Measurements from ENCODE around the gene PTOV1.
"Not testable (repeated sequence)": the region's sequence is repeated elsewhere in the genome, so short reads cannot be mapped to it uniquely, and the experiment has no call there.

PTOV1 gene

DNA sequence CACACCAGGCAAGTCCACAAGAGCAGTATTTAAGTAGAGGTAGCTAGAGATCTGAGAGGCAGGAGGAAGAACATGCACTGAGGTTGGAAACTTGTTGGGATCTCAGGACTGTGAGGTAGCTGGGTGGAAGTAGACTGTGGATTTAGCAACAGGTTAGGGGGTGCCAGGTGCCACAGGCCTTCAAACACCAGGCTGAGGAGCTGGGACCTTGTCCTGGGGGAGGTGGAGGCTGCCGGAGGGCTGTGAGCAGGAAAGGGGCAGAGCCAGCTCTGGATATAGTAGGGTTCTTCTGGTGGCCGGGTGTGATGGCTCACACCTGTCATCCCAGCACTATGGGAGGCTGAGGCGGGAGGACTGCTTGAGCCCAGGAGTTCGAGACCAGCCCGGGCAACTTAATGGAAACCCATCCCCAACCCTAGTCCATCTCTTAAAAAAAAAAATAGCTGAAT, 41.0 kb upstream of the PTOV1 start:
- H3K4me1 ChIP-seq (ENCODE audit: insufficient read depth, low read length) = peaks cover 17% of the 10 kb centered on the region
- H3K9me3 ChIP-seq (ENCODE audit: low read length) = no peaks in the 10 kb centered on the region
- H3K36me3 ChIP-seq (ENCODE audit: insufficient read depth, low read length) = peaks cover 13% of the 10 kb centered on the region
- no peaks in the 10 kb centered on the region for H3K27me3 ChIP-seq (ENCODE audit: insufficient read depth, low read length)
- no peak overlapping the region for H3K4me3 ChIP-seq (ENCODE audit: low read length)
- H2AFZ ChIP-seq (ENCODE audit: low read depth, low read length) = no peak overlapping the region

- H3K9me3 ChIP-seq (ENCODE audit: low read length) = no peaks in the 10 kb centered on the region
- no peak overlapping the region for H3K4me3 ChIP-seq (ENCODE audit: low read length)
- peaks cover 17% of the 10 kb centered on the region for H3K4me1 ChIP-seq (ENCODE audit: insufficient read depth, low read length)
- peaks cover 13% of the 10 kb centered on the region for H3K36me3 ChIP-seq (ENCODE audit: insufficient read depth, low read length)
- no peak overlapping the region for H2AFZ ChIP-seq (ENCODE audit: low read depth, low read length)
- H3K27me3 ChIP-seq (ENCODE audit: insufficient read depth, low read length) = no peaks in the 10 kb centered on the region
Measured at GRCh38 chr19:49811328-49811727, 39.6 kb upstream of the PTOV1 start.

GRCh38 chr19:49812452-49812996, 38.4 kb upstream of the PTOV1 start:
- H3K4me1 ChIP-seq (ENCODE audit: insufficient read depth, low read length) = peaks cover 17% of the 10 kb centered on the region
- H2AFZ ChIP-seq (ENCODE audit: low read depth, low read length) = peak overlapping the region; percentile 29
- H3K4me3 ChIP-seq (ENCODE audit: low read length) = peak overlapping the region; percentile 76
- no peaks in the 10 kb centered on the region for H3K9me3 ChIP-seq (ENCODE audit: low read length)
- peaks cover 6% of the 10 kb centered on the region for H3K36me3 ChIP-seq (ENCODE audit: insufficient read depth, low read length)
- H3K27me3 ChIP-seq (ENCODE audit: insufficient read depth, low read length) = no peaks in the 10 kb centered on the region

DNA sequence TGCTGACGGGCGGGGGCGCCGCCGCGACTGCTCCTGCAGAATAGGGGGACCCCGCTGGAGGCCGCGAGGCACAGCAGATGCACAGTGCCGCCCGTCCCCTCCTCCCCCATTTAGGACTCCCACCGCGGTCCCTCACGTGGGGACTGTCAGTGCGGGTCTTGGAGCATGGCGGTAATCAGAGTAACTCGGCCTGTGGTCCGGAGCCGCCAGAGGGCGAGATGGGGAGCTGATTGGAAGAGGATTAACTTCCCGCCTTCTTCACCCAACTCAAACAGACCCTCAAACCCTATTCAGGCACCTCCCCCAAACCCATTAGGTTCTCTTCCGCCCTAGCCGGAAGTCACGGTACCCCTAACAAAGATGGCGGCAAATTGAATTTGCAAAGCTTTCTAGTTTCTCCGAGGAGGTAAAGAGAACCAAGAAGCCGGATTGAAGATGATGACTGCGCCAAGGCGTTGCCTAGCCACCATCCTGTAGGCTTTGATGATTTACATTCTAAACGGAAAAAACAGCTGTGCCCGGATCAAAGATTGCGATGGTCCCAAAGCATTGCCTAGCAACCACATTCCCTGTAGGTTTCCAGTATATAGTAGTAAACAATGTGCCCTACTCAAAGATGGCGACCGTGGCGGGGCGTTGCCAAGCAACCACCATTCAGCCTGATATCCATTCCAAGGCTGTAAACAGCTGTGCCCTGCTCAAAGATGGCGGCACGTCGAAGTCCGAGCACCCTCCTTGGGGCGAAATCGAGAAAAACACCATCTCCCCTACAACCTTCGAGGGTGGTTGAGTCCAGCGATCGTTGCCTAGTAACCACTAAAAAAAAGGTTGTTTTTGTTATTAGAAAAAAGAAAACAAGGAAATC, 37.7 kb upstream of the PTOV1 start, which contains the start of gene FUZ:
Gene FUZ (minus strand): TSS at position 296 of the 865 bp plus-strand sequence. CDS start 186 bp downstream, at position 110.
- Histone ChIP-seq H3K36me3 (ENCODE audit: insufficient read depth, low read length) (peaks cover under 1% of the 10 kb centered on the region), H3K9me3 (ENCODE audit: low read length) (no peaks in the 10 kb centered on the region)

GRCh38 chr19:49814010-49814409, 36.9 kb upstream of the PTOV1 start:
- Histone ChIP-seq H3K36me3 (ENCODE audit: insufficient read depth, low read length) (no peaks in the 10 kb centered on the region), H3K9me3 (ENCODE audit: low read length) (no peaks in the 10 kb centered on the region), H2AFZ (ENCODE audit: low read depth, low read length) (no peak overlapping the region), H3K4me1 (ENCODE audit: insufficient read depth, low read length) (peaks cover 23% of the 10 kb centered on the region), H3K4me3 (ENCODE audit: low read length) (peak overlapping the region; percentile 76), H3K27me3 (ENCODE audit: insufficient read depth, low read length) (no peaks in the 10 kb centered on the region)

More for the DNA sequence above, 37.7 kb upstream of the PTOV1 start, which contains the start of gene FUZ:
- Histone ChIP-seq H3K27me3 (ENCODE audit: insufficient read depth, low read length) (no peaks in the 10 kb centered on the region), H2AFZ (ENCODE audit: low read depth, low read length) (peak within 1 kb of the TSS; percentile 29), H3K4me1 (ENCODE audit: insufficient read depth, low read length) (peaks cover 17% of the 10 kb centered on the region), H3K4me3 (ENCODE audit: low read length) (peak within 1 kb of the TSS; percentile 76)

GRCh38 chr19:49816590-49816989, 34.4 kb upstream of the PTOV1 start:
- Histone ChIP-seq H3K4me3 (ENCODE audit: low read length) (no peak overlapping the region), H3K36me3 (ENCODE audit: insufficient read depth, low read length) (peaks cover 14% of the 10 kb centered on the region), H3K9me3 (ENCODE audit: low read length) (no peaks in the 10 kb centered on the region), H2AFZ (ENCODE audit: low read depth, low read length) (peak overlapping the region; percentile 84), H3K27me3 (ENCODE audit: insufficient read depth, low read length) (no peaks in the 10 kb centered on the region), H3K4me1 (ENCODE audit: insufficient read depth, low read length) (peaks cover 30% of the 10 kb centered on the region)

- peak within 1 kb of the TSS; percentile 84 for H2AFZ ChIP-seq (ENCODE audit: low read depth, low read length)
- H3K27me3 ChIP-seq (ENCODE audit: insufficient read depth, low read length) = no peaks in the 10 kb centered on the region
- H3K4me3 ChIP-seq (ENCODE audit: low read length) = peak within 1 kb of the TSS; percentile 99
- peaks cover 22% of the 10 kb centered on the region for H3K4me1 ChIP-seq (ENCODE audit: insufficient read depth, low read length)
- peaks cover 19% of the 10 kb centered on the region for H3K36me3 ChIP-seq (ENCODE audit: insufficient read depth, low read length)
- no peaks in the 10 kb centered on the region for H3K9me3 ChIP-seq (ENCODE audit: low read length)
Measured at GRCh38 chr19:49817964-49818648, 32.9 kb upstream of the PTOV1 start, which contains the start of gene MED25. Gene MED25, plus strand, starts transcription at chr19:49818289. Its CDS starts 53 bp downstream, at chr19:49818342.

DNA sequence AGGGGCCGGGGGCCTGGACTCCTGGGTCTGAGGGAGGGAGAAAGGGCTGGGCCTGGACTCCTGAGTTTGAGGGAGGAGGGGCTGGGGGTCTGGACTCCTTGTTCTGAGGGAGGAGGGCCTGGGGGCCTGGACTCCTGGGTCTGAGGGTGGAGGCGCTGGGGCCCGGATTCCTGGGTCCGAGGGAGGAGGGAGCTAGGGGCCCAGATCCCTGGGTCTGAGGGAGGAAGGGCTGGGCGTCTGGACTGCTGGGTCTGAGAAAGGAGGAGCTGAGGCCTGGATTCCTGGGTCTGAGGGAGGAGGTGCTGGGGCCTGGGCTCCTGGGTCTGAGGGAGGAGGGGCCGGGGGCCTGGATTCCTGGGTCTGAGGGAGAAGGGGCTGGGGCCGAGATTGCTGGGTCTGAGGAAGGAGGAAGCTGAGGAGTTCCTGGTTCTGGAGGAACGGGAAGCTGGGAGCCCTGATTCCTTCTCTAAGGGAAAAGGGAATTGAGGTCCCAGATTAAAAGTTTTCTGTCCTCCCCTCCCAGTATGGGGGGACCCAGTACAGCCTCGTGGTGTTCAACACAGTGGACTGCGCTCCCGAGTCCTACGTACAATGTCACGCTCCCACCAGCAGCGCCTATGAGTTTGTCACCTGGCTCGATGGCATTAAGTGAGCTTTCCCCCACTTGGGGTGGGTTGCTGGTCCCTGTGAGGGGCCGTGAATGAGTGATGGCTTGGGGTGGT, 32.1 kb upstream of the PTOV1 start:
- Histone ChIP-seq H3K9me3 (ENCODE audit: low read length) (no peaks in the 10 kb centered on the region), H3K4me1 (ENCODE audit: insufficient read depth, low read length) (peaks cover 21% of the 10 kb centered on the region), H3K4me3 (ENCODE audit: low read length) (peak overlapping the region; percentile 99), H3K36me3 (ENCODE audit: insufficient read depth, low read length) (peaks cover 26% of the 10 kb centered on the region), H2AFZ (ENCODE audit: low read depth, low read length) (peak overlapping the region; percentile 84), H3K27me3 (ENCODE audit: insufficient read depth, low read length) (no peaks in the 10 kb centered on the region)

- H3K27me3 ChIP-seq (ENCODE audit: insufficient read depth, low read length); H2AFZ ChIP-seq (ENCODE audit: low read depth, low read length); H3K9me3 ChIP-seq (ENCODE audit: low read length): not testable (repeated sequence)
- H3K4me3 ChIP-seq (ENCODE audit: low read length) = peak overlapping the region; percentile 99
- H3K4me1 ChIP-seq (ENCODE audit: insufficient read depth, low read length) = peaks cover 17% of the 10 kb centered on the region
- H3K36me3 ChIP-seq (ENCODE audit: insufficient read depth, low read length) = peaks cover 32% of the 10 kb centered on the region
Measured at GRCh38 chr19:49819452-49820115, 31.4 kb upstream of the PTOV1 start.

GRCh38 chr19:49820125-49820524, 30.8 kb upstream of the PTOV1 start:
- Histone ChIP-seq H2AFZ (ENCODE audit: low read depth, low read length) (no peak overlapping the region), H3K36me3 (ENCODE audit: insufficient read depth, low read length) (peaks cover 33% of the 10 kb centered on the region), H3K9me3 (ENCODE audit: low read length) (no peaks in the 10 kb centered on the region), H3K4me1 (ENCODE audit: insufficient read depth, low read length) (peaks cover 17% of the 10 kb centered on the region), H3K27me3 (ENCODE audit: insufficient read depth, low read length) (no peaks in the 10 kb centered on the region), H3K4me3 (ENCODE audit: low read length) (no peak overlapping the region)

GRCh38 chr19:49823472-49823871, 27.5 kb upstream of the PTOV1 start:
- H3K4me1 ChIP-seq (ENCODE audit: insufficient read depth, low read length) = peaks cover 16% of the 10 kb centered on the region

DNA sequence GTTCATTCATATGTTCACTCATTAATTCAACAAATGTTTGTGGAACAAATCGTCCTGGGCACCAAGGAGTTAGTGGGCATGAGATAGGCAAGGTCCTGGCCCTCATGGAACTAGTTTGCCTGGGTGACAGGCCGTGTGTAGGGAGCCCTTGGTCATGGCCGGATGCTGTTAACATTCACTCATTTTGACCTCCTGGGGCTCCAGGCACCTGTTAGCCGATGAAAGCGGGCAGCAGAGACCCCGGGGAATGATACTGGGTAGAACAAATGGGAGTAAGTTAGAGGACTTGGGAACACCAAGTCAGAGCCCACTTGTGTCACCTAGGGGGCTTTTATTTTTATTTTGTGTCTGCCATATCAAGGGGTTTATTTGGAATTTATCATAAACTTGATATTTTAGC, 26.3 kb upstream of the PTOV1 start:
- H3K4me1 ChIP-seq (ENCODE audit: insufficient read depth, low read length) = peaks cover 5% of the 10 kb centered on the region
- no peak overlapping the region for H3K4me3 ChIP-seq (ENCODE audit: low read length)
- H2AFZ ChIP-seq (ENCODE audit: low read depth, low read length) = no peak overlapping the region
- no peaks in the 10 kb centered on the region for H3K9me3 ChIP-seq (ENCODE audit: low read length)
- H3K27me3 ChIP-seq (ENCODE audit: insufficient read depth, low read length) = no peaks in the 10 kb centered on the region
- peaks cover 56% of the 10 kb centered on the region for H3K36me3 ChIP-seq (ENCODE audit: insufficient read depth, low read length)

More at GRCh38 chr19:49823472-49823871, 27.5 kb upstream of the PTOV1 start:
- H2AFZ ChIP-seq (ENCODE audit: low read depth, low read length) = no peak overlapping the region
- no peak overlapping the region for H3K4me3 ChIP-seq (ENCODE audit: low read length)
- H3K36me3 ChIP-seq (ENCODE audit: insufficient read depth, low read length) = peaks cover 47% of the 10 kb centered on the region
- no peaks in the 10 kb centered on the region for H3K9me3 ChIP-seq (ENCODE audit: low read length)
- no peaks in the 10 kb centered on the region for H3K27me3 ChIP-seq (ENCODE audit: insufficient read depth, low read length)

Data from neuron (in vitro differentiated cells).